T47D (cell line): Measurements from ENCODE around the gene WBP11.
"Not testable (repeated sequence)": the region's sequence is repeated elsewhere in the genome, so short reads cannot be mapped to it uniquely, and the experiment has no call there.

ENCODE experiments used
- DNase-seq, 2 experiments: peaks; one replicate each; pipeline versions ENCODE4 v3.0.0 to v3.0.0-alpha.2; 2011 to 2012; ENCODE audit warnings: low read depth in 1 of 2, low spot score in 1 of 2
- JUND ChIP-seq: IDR thresholded peaks from 2 replicates; pipeline ENCODE4 v1.6.1; 2012; ENCODE audit warnings: low read depth
- in situ Hi-C: cut with HindIII; loops from 2 replicates; pipeline ENCODE4 v1.10.0; 2016; ENCODE audit warnings: low sequenced_read_pairs, low pct_unique_long_range_greater_than_20kb

The WBP11 gene

GRCh38 chr12:14774074-14774905 is 29.0 kb downstream of the WBP11 start:
- peak; percentile 49 to 95 for DNase-seq
- TF ChIP-seq JUND, result no peak
- in situ Hi-C loops, result no loop called here

GRCh38 chr12:14773685-14774073 is 29.6 kb downstream of the WBP11 start:
- no peak for TF ChIP-seq JUND
- in situ Hi-C loops, result no loop called here
- DNase-seq, result no peak

- DNase-seq, result no peak
- in situ Hi-C loops, result no loop called here
- no peak for TF ChIP-seq JUND
These were observed 30.3 kb downstream of the WBP11 start for GRCh38 chr12:14772946-14773345.

- DNase-seq, result no peak
- no peak for TF ChIP-seq JUND
- in situ Hi-C loops, result no loop called here
These were observed 31.6 kb downstream of the WBP11 start for GRCh38 chr12:14771651-14772137.

GRCh38 chr12:14770496-14771461 is 32.5 kb downstream of the WBP11 start:
- in situ Hi-C loops, result no loop called here
- peak in 1 of 2 experiments; percentile 92 for DNase-seq
- no peak for TF ChIP-seq JUND

GRCh38 chr12:14769969-14770495 is 33.2 kb downstream of the WBP11 start:
- TF ChIP-seq JUND, result no peak
- DNase-seq, result peak in 1 of 2 experiments; percentile 77
- in situ Hi-C loops, result no loop called here

GRCh38 chr12:14769466-14769968 is 33.8 kb downstream of the WBP11 start:
- in situ Hi-C loops, result no loop called here
- no peak for TF ChIP-seq JUND
- no peak for DNase-seq

- no peak for TF ChIP-seq JUND
These were observed 34.4 kb downstream of the WBP11 start for GRCh38 chr12:14768823-14769405.

GRCh38 chr12:14767617-14768016 is 35.7 kb downstream of the WBP11 start:
- no peak for DNase-seq
- TF ChIP-seq JUND, result no peak
- in situ Hi-C loops, result no loop called here

More at GRCh38 chr12:14768823-14769405, 34.4 kb downstream of the WBP11 start:
- DNase-seq, result no peak
- in situ Hi-C loops, result no loop called here

GRCh38 chr12:14766649-14767215 is 36.5 kb downstream of the WBP11 start:
- in situ Hi-C loops, result no loop called here
- DNase-seq, result no peak
- TF ChIP-seq JUND, result no peak

- DNase-seq, in situ Hi-C loops: not testable (repeated sequence)
These were observed 37.3 kb downstream of the WBP11 start for GRCh38 chr12:14766020-14766419.

GRCh38 chr12:14765398-14765797 is 37.9 kb downstream of the WBP11 start:
- TF ChIP-seq JUND, result no peak
- DNase-seq, result no peak
- in situ Hi-C loops, result no loop called here

- DNase-seq, in situ Hi-C loops: not testable (repeated sequence)
These were observed 43.5 kb downstream of the WBP11 start for GRCh38 chr12:14759711-14760280.
